GM20000 (cell line): ENCODE results near the gene PRPF18.

Source experiments
- DNase-seq: peaks from one replicate; pipeline ENCODE4 v3.0.0; 2012; ENCODE audit warnings: low spot score
- CTCF ChIP-seq: IDR thresholded peaks from 2 replicates; pipeline ENCODE4 v1.5.1; 2012; ENCODE audit warnings: mild to moderate bottlenecking, control low read depth; ENCODE audit errors: extremely low read depth, missing control alignments

The PRPF18 gene

GRCh38 chr10:13669901-13670300, 83.1 kb downstream of the PRPF18 start:
- TF ChIP-seq CTCF = no peak
- DNase-seq = no peak

GRCh38 chr10:13670311-13670710, 83.5 kb downstream of the PRPF18 start:
- no peak for DNase-seq
- TF ChIP-seq CTCF = no peak

GRCh38 chr10:13671904-13672303, 85.1 kb downstream of the PRPF18 start:
- no peak for DNase-seq
- no peak for TF ChIP-seq CTCF

- DNase-seq = no peak
- TF ChIP-seq CTCF = no peak
Measured at GRCh38 chr10:13672548-13672947, 85.8 kb downstream of the PRPF18 start.

- no peak for TF ChIP-seq CTCF
- DNase-seq = no peak
Measured at GRCh38 chr10:13673156-13673555, 86.4 kb downstream of the PRPF18 start.

- DNase-seq = no peak
- TF ChIP-seq CTCF = no peak
Measured at GRCh38 chr10:13674645-13675588, 88.2 kb downstream of the PRPF18 start.

- TF ChIP-seq CTCF = no peak
- DNase-seq = no peak
Measured at GRCh38 chr10:13678101-13678843, 91.5 kb downstream of the PRPF18 start.
